Sigmoid colon (tissue), 7 donors: ENCODE results near the gene NME8. TPM values are rescaled to one million over a fixed set of nuclear protein-coding genes. Genes with fewer than 3 reads are reported as not detected.

Experiments
- DNase-seq: peaks from one replicate; pipeline ENCODE4 v3.0.0-alpha.2; 2019
- H3K27ac ChIP-seq, 4 donors: fragments of 200-600 bp; sonication (generic); one replicate each; pipeline ENCODE4 v1.5.1; 2016 to 2019; ENCODE audit warnings: mild to moderate bottlenecking in 1 of 4
- H3K27me3 ChIP-seq, 3 donors: fragments of 200-600 bp; sonication (generic); one replicate each; pipeline ENCODE4 v1.5.1; 2019; ENCODE audit warnings: mild to moderate bottlenecking in 1 of 3
- H3K36me3 ChIP-seq, 4 donors: fragments of 200-600 bp; sonication (generic); one replicate each; pipeline ENCODE4 v1.5.1; 2016 to 2019
- H3K4me1 ChIP-seq, 4 donors: fragments of 200-600 bp; sonication (generic); one replicate each; pipeline ENCODE4 v1.5.1; 2017 to 2019
- H3K4me3 ChIP-seq, 4 donors: fragments of 200-600 bp; sonication (generic); one replicate each; pipeline ENCODE4 v1.5.1; 2017 to 2019; ENCODE audit warnings: mild to moderate bottlenecking in 2 of 4, moderate library complexity in 1 of 4
- H3K9me3 ChIP-seq, 4 donors: fragments of 200-600 bp in 3 of 4; sonication (generic) in 3 of 4; one replicate each; pipeline versions ENCODE4 v1.5.1 to v1.6.1; 2013 to 2019
- EP300 ChIP-seq, 4 donors: sonication (generic); formaldehyde crosslinking; IDR thresholded peaks; one replicate each; pipeline ENCODE4 v1.6.1; 2017; ENCODE audit warnings: antibody characterized with exemption in 4 of 4
- POLR2A ChIP-seq, 2 donors: fragments of 450-650 bp; IDR thresholded peaks; one replicate each; pipeline ENCODE4 v1.6.1; 2016; ENCODE audit warnings: antibody characterized with exemption in 2 of 2, mild to moderate bottlenecking in 2 of 2, moderate library complexity in 2 of 2
- POLR2AphosphoS5 ChIP-seq, 4 donors: sonication (generic); formaldehyde crosslinking; IDR thresholded peaks; one replicate each; pipeline ENCODE4 v1.6.1; 2017; ENCODE audit warnings: antibody characterized with exemption in 4 of 4
- WGBS, 2 donors: extraction: QIAGEN DNeasy Blood & Tissue Kit; methylation state at CpG; one replicate each; pipeline ENCODE4 v1.1.7; 2013; 5-methylcytosine and 5-hydroxymethylcytosine counted together
- intact Hi-C: fragments of 100-400 bp; cut with DNase I; formaldehyde crosslinking; loops from one replicate; pipeline ENCODE4 v1.15.1; 2023
- polyA plus RNA-seq, 3 donors: library from polyadenylated mRNA; stranded (reverse); fragments of 200-250 nt; gene quantifications; one replicate each; pipeline ENCODE4 v1.2.3, GENCODE V29; 2013
- total RNA-seq, 4 donors: library from RNA; depleted of rRNA; stranded (reverse); fragments of >200 nt; gene quantifications; one replicate each; pipeline ENCODE4 v1.1.0, GENCODE V29; 2016
- TF ChIP-seq, protein P1 (sequence below), 4 experiments: fragments of 450-650 bp in 3 of 4; fragments of 200-600 bp in 1 of 4; IDR thresholded peaks; one replicate each; pipeline ENCODE4 v1.5.1; 2016 to 2019; ENCODE audit warnings: antibody characterized with exemption in 4 of 4, mild to moderate bottlenecking in 3 of 4, moderate library complexity in 2 of 4
- donor health status: healthy with polysubstance abuse.
- donor health status: Bipolar disorder and iron deficiency.
- donor health status: healthy.

Gene NME8
- total and polyA plus RNA-seq, 7 donors: 0.36 TPM; not detected in 6

GRCh38 chr7:37882086-37882485 is 33.7 kb downstream of the NME8 start:
- no peak for DNase-seq
- intact Hi-C loops: no loop called here
- Histone ChIP-seq H3K9me3 (peaks cover 0 to 2% (median 0%) of the 10 kb centered on the region in 4 donors), H3K4me3 (no peak overlapping the region), H3K27ac (no peak overlapping the region), H3K4me1 (no peaks in the 10 kb centered on the region), H3K27me3 (no peaks in the 10 kb centered on the region), H3K36me3 (no peaks in the 10 kb centered on the region)
- WGBS, 2 donors: 82 to 88% methylated on average over 6 of the region's 6 CpGs
- TF ChIP-seq, protein P1, sequence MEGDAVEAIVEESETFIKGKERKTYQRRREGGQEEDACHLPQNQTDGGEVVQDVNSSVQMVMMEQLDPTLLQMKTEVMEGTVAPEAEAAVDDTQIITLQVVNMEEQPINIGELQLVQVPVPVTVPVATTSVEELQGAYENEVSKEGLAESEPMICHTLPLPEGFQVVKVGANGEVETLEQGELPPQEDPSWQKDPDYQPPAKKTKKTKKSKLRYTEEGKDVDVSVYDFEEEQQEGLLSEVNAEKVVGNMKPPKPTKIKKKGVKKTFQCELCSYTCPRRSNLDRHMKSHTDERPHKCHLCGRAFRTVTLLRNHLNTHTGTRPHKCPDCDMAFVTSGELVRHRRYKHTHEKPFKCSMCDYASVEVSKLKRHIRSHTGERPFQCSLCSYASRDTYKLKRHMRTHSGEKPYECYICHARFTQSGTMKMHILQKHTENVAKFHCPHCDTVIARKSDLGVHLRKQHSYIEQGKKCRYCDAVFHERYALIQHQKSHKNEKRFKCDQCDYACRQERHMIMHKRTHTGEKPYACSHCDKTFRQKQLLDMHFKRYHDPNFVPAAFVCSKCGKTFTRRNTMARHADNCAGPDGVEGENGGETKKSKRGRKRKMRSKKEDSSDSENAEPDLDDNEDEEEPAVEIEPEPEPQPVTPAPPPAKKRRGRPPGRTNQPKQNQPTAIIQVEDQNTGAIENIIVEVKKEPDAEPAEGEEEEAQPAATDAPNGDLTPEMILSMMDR (IDR thresholded peaks at IDR 0.05): no peak
- TF ChIP-seq POLR2AphosphoS5 (IDR thresholded peaks at IDR 0.05) (no peak), EP300 (IDR thresholded peaks at IDR 0.05) (no peak), POLR2A (IDR thresholded peaks at IDR 0.05) (no peak)

DNA sequence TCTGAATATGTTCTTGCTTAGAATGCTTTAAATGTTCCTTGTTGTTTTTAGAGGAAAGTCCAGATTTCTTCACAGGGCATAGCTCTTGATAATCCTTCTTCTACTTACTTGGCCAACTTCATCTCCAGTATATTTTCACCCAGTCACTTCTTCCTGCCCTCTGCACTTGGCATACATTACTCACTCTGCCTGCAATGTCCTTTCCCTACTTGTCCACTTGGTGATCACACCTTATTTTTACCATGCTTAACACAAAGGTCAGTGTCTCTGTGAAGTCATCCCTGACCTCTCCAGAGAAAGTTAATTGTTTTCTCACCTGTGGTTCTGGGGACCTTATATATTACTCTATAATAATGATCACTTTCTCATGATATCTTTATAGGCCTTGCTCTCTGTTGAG is 45.0 kb downstream of the NME8 start:
- no peak overlapping the region for H3K4me3 ChIP-seq
- H3K9me3 ChIP-seq: no peaks in the 10 kb centered on the region
- no peaks in the 10 kb centered on the region for H3K27me3 ChIP-seq
- DNase-seq: no peak
- intact Hi-C loops: no loop called here
- H3K4me1 ChIP-seq: no peaks in the 10 kb centered on the region
- H3K27ac ChIP-seq: no peak overlapping the region
- no peaks in the 10 kb centered on the region for H3K36me3 ChIP-seq
- TF ChIP-seq, protein P1 (IDR thresholded peaks at IDR 0.05): no peak
- no peak for TF ChIP-seq POLR2A (IDR thresholded peaks at IDR 0.05)

GRCh38 chr7:37894671-37895070 is 46.3 kb downstream of the NME8 start:
- 55 to 78% methylated on average over 3 of the region's 3 CpGs for whole genome bisulfite sequencing, 2 donors
- Histone ChIP-seq H3K27ac (no peak overlapping the region), H3K27me3 (no peaks in the 10 kb centered on the region), H3K36me3 (no peaks in the 10 kb centered on the region), H3K4me3 (no peak overlapping the region), H3K4me1 (no peaks in the 10 kb centered on the region), H3K9me3 (no peaks in the 10 kb centered on the region)
- intact Hi-C loops: no loop called here
- DNase-seq: no peak
- TF ChIP-seq, protein P1 (IDR thresholded peaks at IDR 0.05): no peak
- TF ChIP-seq POLR2A (IDR thresholded peaks at IDR 0.05): no peak
- no peak for TF ChIP-seq EP300 (IDR thresholded peaks at IDR 0.05)
- no peak for TF ChIP-seq POLR2AphosphoS5 (IDR thresholded peaks at IDR 0.05)

- TF ChIP-seq EP300 (IDR thresholded peaks at IDR 0.05): no peak
- Histone ChIP-seq H3K4me3 (no peak overlapping the region), H3K36me3 (no peaks in the 10 kb centered on the region), H3K27me3 (no peaks in the 10 kb centered on the region), H3K27ac (no peak overlapping the region), H3K4me1 (peaks cover 0 to 22% (median 18%) of the 10 kb centered on the region in 4 donors), H3K9me3 (no peaks in the 10 kb centered on the region)
- intact Hi-C loops: loop anchor here (5.0 kb wide), 2 partner anchors 208 to 323 kb away; no protein-coding TSS in a partner anchor
- 66 to 79% methylated on average over 3 of the region's 3 CpGs for WGBS, 2 donors
- no peak for DNase-seq
Measured at GRCh38 chr7:37899712-37900247, 51.4 kb downstream of the NME8 start.

DNA sequence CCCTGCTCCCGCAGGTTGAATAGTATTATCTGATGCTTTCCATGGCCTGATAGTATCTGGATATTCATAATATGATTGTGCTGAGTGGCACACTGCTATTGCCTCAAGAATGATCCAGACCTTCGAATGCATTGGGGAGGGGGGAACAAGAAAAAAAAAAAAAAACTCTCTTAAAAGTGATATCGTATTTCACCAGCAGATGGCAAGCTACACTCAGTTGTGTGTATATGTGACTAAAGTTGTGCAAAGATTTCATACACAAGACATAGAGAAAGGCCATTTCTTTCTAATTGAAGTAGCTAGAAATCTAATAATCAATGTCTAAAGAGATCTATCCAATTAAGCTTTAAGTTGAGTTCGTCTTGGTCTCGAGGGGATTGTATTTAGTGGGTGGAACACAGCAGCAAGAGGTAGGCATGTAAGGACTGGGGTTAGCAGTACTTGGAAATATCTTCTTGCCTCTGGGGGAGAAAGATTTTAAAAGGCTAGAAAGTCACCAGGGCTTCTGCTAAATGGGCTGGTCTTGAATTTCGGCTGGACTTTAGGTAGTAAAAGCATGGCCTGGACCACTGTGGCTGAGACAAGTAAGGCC is 52.9 kb downstream of the NME8 start:
- DNase-seq: no peak
- no peaks in the 10 kb centered on the region for H3K36me3 ChIP-seq
- peak overlapping the region in 1 of 4 donors; percentile 13 for H3K27ac ChIP-seq
- no peaks in the 10 kb centered on the region for H3K27me3 ChIP-seq
- intact Hi-C loops: loop anchor here (5.0 kb wide), 2 partner anchors 206 to 321 kb away; no protein-coding TSS in a partner anchor
- no peak for TF ChIP-seq POLR2AphosphoS5 (IDR thresholded peaks at IDR 0.05)
- TF ChIP-seq, protein P1 (IDR thresholded peaks at IDR 0.05): peak in 2 of 4 experiments; percentile 34 to 46
- TF ChIP-seq EP300 (IDR thresholded peaks at IDR 0.05): no peak
- no peak for TF ChIP-seq POLR2A (IDR thresholded peaks at IDR 0.05)
- H3K9me3 ChIP-seq: no peaks in the 10 kb centered on the region
- peaks cover 0 to 22% (median 18%) of the 10 kb centered on the region in 4 donors for H3K4me1 ChIP-seq
- no peak overlapping the region for H3K4me3 ChIP-seq
- 19 to 28% methylated on average over 6 of the region's 6 CpGs for WGBS, 2 donors
